Measurements from ENCODE around the gene CTIF.

DNA sequence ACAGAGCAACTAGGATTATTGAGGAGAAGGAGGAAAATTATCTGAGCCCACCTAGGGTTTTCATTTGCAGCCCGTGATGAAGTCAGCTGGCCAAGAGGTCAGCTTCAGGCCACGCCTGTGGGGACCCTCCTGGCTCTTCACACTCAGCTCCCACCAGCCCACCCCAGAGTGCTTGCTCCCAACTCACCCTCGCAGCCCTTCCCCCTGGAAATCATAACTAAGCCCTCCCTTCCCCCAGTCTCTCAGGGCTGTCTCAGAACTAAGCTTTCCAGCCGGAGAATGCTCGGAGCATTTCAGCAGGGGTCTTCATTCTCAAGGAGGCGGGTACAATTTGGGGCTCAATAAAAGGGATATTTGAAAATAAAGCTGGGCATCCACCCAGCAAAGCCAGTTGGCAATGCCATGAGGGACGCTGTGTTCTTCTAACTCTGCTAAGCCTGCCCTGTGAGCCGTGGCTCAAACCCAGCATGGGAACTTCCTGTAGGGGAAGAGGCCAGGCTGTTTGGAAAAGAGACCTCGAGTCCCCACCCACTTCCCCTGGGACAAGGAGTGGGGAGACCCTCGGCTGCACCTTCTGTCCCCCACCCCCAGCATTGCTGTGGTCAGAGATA lies 194.9 kb downstream of the CTIF start:
- no peak for TF ChIP-seq POLR2AphosphoS5 (IDR thresholded peaks at IDR 0.05; ENCODE audit: insufficient read depth in 1 of 2, low read depth in 1 of 2)
- TF ChIP-seq, protein P1, sequence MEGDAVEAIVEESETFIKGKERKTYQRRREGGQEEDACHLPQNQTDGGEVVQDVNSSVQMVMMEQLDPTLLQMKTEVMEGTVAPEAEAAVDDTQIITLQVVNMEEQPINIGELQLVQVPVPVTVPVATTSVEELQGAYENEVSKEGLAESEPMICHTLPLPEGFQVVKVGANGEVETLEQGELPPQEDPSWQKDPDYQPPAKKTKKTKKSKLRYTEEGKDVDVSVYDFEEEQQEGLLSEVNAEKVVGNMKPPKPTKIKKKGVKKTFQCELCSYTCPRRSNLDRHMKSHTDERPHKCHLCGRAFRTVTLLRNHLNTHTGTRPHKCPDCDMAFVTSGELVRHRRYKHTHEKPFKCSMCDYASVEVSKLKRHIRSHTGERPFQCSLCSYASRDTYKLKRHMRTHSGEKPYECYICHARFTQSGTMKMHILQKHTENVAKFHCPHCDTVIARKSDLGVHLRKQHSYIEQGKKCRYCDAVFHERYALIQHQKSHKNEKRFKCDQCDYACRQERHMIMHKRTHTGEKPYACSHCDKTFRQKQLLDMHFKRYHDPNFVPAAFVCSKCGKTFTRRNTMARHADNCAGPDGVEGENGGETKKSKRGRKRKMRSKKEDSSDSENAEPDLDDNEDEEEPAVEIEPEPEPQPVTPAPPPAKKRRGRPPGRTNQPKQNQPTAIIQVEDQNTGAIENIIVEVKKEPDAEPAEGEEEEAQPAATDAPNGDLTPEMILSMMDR (IDR thresholded peaks at IDR 0.05): no peak
